Esophagus (tissue), 2 donors: ENCODE measurements around the gene RGL3. TPM values are rescaled to one million over a fixed set of nuclear protein-coding genes. Genes with fewer than 3 reads are reported as not detected.
A peak's percentile ranks its signal among the peaks of the same experiment; 100 is the strongest.
"Not testable (repeated sequence)": the region's sequence is repeated elsewhere in the genome, so short reads cannot be mapped to it uniquely, and the experiment has no call there.

Experiments used
- H3K27ac ChIP-seq, 2 donors: one replicate each; pipeline ENCODE4 v1.5.1; 2013; ENCODE audit warnings: low read depth in 2 of 2, mild to moderate bottlenecking in 2 of 2, inconsistent platforms in 1 of 2, low read length in 1 of 2, moderate library complexity in 1 of 2
- H3K27me3 ChIP-seq, 2 donors: one replicate each; pipeline ENCODE4 v1.6.1; 2013; ENCODE audit warnings: low read length in 2 of 2, control low read depth in 1 of 2, mild to moderate bottlenecking in 1 of 2; ENCODE audit not compliant: insufficient read depth in 2 of 2, control insufficient read depth in 1 of 2
- H3K36me3 ChIP-seq, 2 donors: one replicate each; pipeline ENCODE4 v1.6.1; 2013; ENCODE audit warnings: low read length in 1 of 2; ENCODE audit not compliant: control insufficient read depth in 2 of 2, insufficient read depth in 2 of 2
- H3K4me1 ChIP-seq, 2 donors: one replicate each; pipeline ENCODE4 v1.6.1; 2013; ENCODE audit warnings: low read length in 1 of 2; ENCODE audit not compliant: control insufficient read depth in 2 of 2, insufficient read depth in 2 of 2
- H3K4me3 ChIP-seq, 2 donors: one replicate each; pipeline ENCODE4 v1.5.1; 2013; ENCODE audit warnings: low read length in 2 of 2, mild to moderate bottlenecking in 2 of 2, low read depth in 1 of 2, moderate library complexity in 1 of 2
- H3K9me3 ChIP-seq, 2 donors: one replicate each; pipeline ENCODE4 v1.6.1; 2013; ENCODE audit warnings: mild to moderate bottlenecking in 2 of 2, low read depth in 1 of 2, low read length in 1 of 2, moderate library complexity in 1 of 2; ENCODE audit not compliant: control insufficient read depth in 2 of 2, insufficient read depth in 1 of 2
- WGBS, 2 donors: extraction: QIAGEN DNeasy Blood & Tissue Kit; methylation state at CpG; one replicate each; pipeline ENCODE4 v1.1.7; 2013; 5-methylcytosine and 5-hydroxymethylcytosine counted together
- polyA plus RNA-seq, 2 donors: library from polyadenylated mRNA; stranded (reverse); fragments of 200-250 nt; gene quantifications; one replicate each; pipeline ENCODE4 v1.2.3, GENCODE V29; 2013
- donor health status: healthy with polysubstance abuse.
- donor health status: Bipolar disorder and iron deficiency.

RGL3 gene
- 1 to 10 TPM in 1 of 2 donors, under 1 TPM in 1; 0.87 to 3.6 TPM for polyA plus RNA-seq

- 6 to 15% methylated on average over 71 to 72 of the region's 72 CpGs for WGBS, 2 donors
- H3K9me3 ChIP-seq, result peaks cover 0 to 2% of the 10 kb centered on the region in 2 donors
- H3K4me3 ChIP-seq, result peak within 1 kb of the TSS; percentile 14 to 35
- H3K36me3 ChIP-seq, result no peaks in the 10 kb centered on the region
- H3K4me1 ChIP-seq, result peaks cover 8 to 20% of the 10 kb centered on the region in 2 donors
- H3K27ac ChIP-seq, result no peak within 1 kb of the TSS
- H3K27me3 ChIP-seq, result no peaks in the 10 kb centered on the region
These were observed at the start of gene RGL3 for GRCh38 chr19:11418549-11419506. Gene RGL3, minus strand, starts transcription at chr19:11419314. Its CDS starts 36 bp downstream, at chr19:11419278.

- H3K27me3 ChIP-seq, H3K36me3 ChIP-seq, H3K4me3 ChIP-seq, H3K27ac ChIP-seq, H3K9me3 ChIP-seq, H3K4me1 ChIP-seq: not testable (repeated sequence)
- 46 to 50% methylated on average over 8 of the region's 8 CpGs for WGBS, 2 donors
These were observed 49.2 kb upstream of the RGL3 start for GRCh38 chr19:11468266-11468845.

DNA sequence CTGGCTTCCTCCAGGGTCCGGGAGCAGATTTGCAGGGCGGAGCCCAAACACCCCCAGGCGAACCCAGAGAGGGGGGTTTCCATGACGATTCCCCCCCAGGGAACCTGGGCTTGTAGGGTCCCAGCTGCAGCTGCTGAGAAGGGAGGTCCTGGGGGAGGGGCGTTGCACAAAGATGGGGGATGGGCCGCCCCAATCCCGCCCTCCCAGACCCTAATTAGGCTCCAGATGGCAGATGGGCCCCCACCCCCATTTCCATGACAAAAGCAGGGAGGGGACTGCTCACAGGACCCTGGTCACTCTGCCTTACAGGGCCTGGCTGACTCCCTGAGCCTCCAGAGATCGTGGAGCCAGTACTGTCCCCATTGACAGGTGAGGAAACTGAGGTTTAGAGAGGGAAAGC is 46.5 kb upstream of the RGL3 start:
- Histone ChIP-seq H3K27ac (no peak overlapping the region), H3K36me3 (no peaks in the 10 kb centered on the region), H3K4me1 (no peaks in the 10 kb centered on the region), H3K27me3 (no peaks in the 10 kb centered on the region), H3K9me3 (no peaks in the 10 kb centered on the region), H3K4me3 (no peak overlapping the region)
- WGBS, 2 donors, result 35 to 47% methylated on average over 8 of the region's 8 CpGs

GRCh38 chr19:11464333-11465265 is 45.5 kb upstream of the RGL3 start:
- no peaks in the 10 kb centered on the region for H3K9me3 ChIP-seq
- no peaks in the 10 kb centered on the region for H3K36me3 ChIP-seq
- WGBS, 2 donors, result 83 to 84% methylated on average over 11 of the region's 11 CpGs
- H3K4me1 ChIP-seq, result no peaks in the 10 kb centered on the region
- no peak overlapping the region for H3K4me3 ChIP-seq
- no peak overlapping the region for H3K27ac ChIP-seq
- no peaks in the 10 kb centered on the region for H3K27me3 ChIP-seq

DNA sequence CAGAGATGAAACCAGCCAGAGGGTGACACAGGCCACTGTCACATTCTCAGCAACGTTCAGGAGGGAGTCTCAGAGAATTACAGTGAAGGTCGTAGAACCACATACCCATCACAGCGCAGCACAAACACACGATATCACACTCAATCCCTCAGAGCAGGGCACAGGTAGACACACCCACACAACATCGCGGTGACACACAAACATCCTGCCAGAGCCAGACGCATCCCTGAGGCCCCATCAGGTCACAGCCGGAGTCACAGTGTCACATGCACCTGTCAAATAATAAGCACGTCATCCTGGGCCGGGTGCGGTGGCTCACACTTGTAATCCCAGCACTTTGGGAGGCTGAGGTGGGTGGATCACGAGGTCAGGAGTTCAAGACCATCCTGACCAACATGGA is 44.3 kb upstream of the RGL3 start:
- 63 to 70% methylated on average over 12 of the region's 12 CpGs for WGBS, 2 donors
- Histone ChIP-seq H3K9me3 (no peaks in the 10 kb centered on the region), H3K36me3 (no peaks in the 10 kb centered on the region), H3K27me3 (no peaks in the 10 kb centered on the region), H3K4me3 (no peak overlapping the region), H3K27ac (no peak overlapping the region), H3K4me1 (no peaks in the 10 kb centered on the region)

DNA sequence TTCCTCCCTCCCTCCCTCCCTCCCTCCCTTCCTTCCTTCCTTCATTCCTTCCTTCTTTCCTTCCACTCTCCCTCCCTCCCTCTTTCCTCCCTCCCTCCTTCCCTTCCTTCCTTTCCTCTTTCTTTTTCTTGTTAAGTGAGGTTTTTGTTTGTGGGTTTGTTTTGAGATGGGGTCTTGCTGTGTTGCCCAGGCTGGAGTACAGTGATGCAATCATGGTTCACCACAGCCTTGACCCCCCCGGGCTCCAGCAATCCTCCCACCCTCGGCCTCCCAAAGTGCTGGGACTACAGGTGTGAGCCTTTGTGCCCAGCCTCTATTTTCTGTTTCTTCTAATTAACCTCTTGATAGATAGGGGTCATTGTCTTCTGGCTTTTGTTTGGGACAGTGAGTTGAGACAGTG is 42.3 kb upstream of the RGL3 start:
- Histone ChIP-seq H3K4me3 (no peak overlapping the region), H3K27ac (no peak overlapping the region), H3K27me3 (no peaks in the 10 kb centered on the region), H3K9me3 (no peaks in the 10 kb centered on the region), H3K4me1 (no peaks in the 10 kb centered on the region), H3K36me3 (no peaks in the 10 kb centered on the region)
- WGBS, 2 donors, result 61 to 73% methylated on average over 2 of the region's 2 CpGs

- no peak overlapping the region for H3K4me3 ChIP-seq
- WGBS, 2 donors, result 51 to 58% methylated on average over 4 of the region's 4 CpGs
- H3K27me3 ChIP-seq, result no peaks in the 10 kb centered on the region
- no peaks in the 10 kb centered on the region for H3K36me3 ChIP-seq
- H3K9me3 ChIP-seq, result no peaks in the 10 kb centered on the region
- H3K4me1 ChIP-seq, result no peaks in the 10 kb centered on the region
- no peak overlapping the region for H3K27ac ChIP-seq
These were observed 41.1 kb upstream of the RGL3 start for GRCh38 chr19:11460207-11460606.

GRCh38 chr19:11458912-11459311 is 39.8 kb upstream of the RGL3 start:
- not testable (repeated sequence) for H3K4me1 ChIP-seq, H3K27ac ChIP-seq, H3K4me3 ChIP-seq, H3K36me3 ChIP-seq, H3K27me3 ChIP-seq, H3K9me3 ChIP-seq
- WGBS, 2 donors, result 73 to 77% methylated on average over 11 of the region's 11 CpGs

DNA sequence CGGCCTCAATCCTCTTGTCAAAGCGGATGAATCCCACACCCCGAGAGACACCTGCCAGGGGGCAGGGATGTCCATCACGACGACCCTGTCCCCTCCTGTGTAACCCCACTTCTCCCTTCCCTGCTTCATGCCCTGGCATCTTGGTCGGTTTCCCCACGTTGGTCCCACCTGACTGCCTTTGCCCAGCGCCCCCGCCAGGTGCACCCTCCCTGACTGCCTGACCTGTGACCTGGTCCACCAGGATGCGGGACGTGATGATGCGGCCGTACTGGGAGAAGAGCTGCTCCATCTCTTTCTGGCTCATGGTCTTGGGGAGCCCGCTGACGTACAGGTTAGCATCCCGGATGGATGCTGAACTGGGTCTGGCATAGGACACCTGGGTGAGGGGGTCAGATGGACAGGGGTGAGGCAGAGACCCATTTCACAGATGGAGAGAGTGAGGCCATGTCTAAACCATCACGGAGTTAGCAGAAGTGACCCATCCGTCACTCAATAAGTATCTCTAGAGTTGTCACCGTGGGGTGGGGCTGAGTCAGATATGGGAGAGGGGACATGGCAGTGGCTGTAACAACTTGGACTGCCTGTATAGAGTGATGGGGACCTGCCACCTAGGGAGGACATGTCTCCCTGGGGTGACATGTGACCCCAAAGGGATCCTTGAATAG is 39.3 kb upstream of the RGL3 start:
- Histone ChIP-seq H3K9me3 (no peaks in the 10 kb centered on the region), H3K4me3 (no peak overlapping the region), H3K27ac (no peak overlapping the region), H3K27me3 (no peaks in the 10 kb centered on the region), H3K4me1 (no peaks in the 10 kb centered on the region), H3K36me3 (no peaks in the 10 kb centered on the region)
- 83 to 86% methylated on average over 19 of the region's 19 CpGs for WGBS, 2 donors
